Activated CD8-positive, alpha-beta T cell treated with anti-CD3 and anti-CD28 coated beads, Interleukin-2, amount 10 ng/mL, durations not matched to agents 7 days and 5 days (primary cell): ENCODE data around the gene CTNNA1. TPM values are rescaled to one million over a fixed set of nuclear protein-coding genes. Genes with fewer than 3 reads are reported as not detected.

Experiments used
- ATAC-seq: fragments of 150-1000 bp; cut with Tn5 transposase; one replicate; pipeline ENCODE4 v1.10.0; 2021; ENCODE audit warnings: moderate library complexity
- CTCF ChIA-PET: fragments of 350-600 bp; sonication (Branson Sonifier 250); formaldehyde crosslinking; loops from one replicate; lab custom pipeline; 2021; ENCODE audit warnings: antibody characterized with exemption; lab: Charles Lee
- POLR2A ChIA-PET: fragments of 350-600 bp; sonication (Branson Sonifier 250); formaldehyde crosslinking; loops from one replicate; lab custom pipeline; 2021; ENCODE audit warnings: antibody characterized with exemption; lab: Charles Lee
- DNase-seq: peaks from one replicate; pipeline ENCODE4 v3.0.0-alpha.2; 2020
- H3K27ac Mint-ChIP-seq: one replicate; pipeline ENCODE4 v1.8.0; 2021; ENCODE audit warnings: mild to moderate bottlenecking, mixed read lengths
- H3K27me3 Mint-ChIP-seq: one replicate; pipeline ENCODE4 v1.8.0; 2021; ENCODE audit warnings: low read depth, mixed read lengths
- H3K36me3 Mint-ChIP-seq: one replicate; pipeline ENCODE4 v1.8.0; 2021; ENCODE audit warnings: low read depth, mixed read lengths
- H3K4me1 Mint-ChIP-seq: one replicate; pipeline ENCODE4 v1.8.0; 2021; ENCODE audit warnings: low read depth, mixed read lengths
- H3K4me3 Mint-ChIP-seq: one replicate; pipeline ENCODE4 v1.8.0; 2021; ENCODE audit warnings: mild to moderate bottlenecking, mixed read lengths
- H3K9me3 Mint-ChIP-seq: one replicate; pipeline ENCODE4 v1.8.0; 2022; ENCODE audit warnings: mixed read lengths; ENCODE audit not compliant: insufficient read depth
- total RNA-seq, 2 experiments: library from RNA; stranded (reverse); gene quantifications; one replicate each; pipeline ENCODE4 v1.2.3, GENCODE V29; 2021

The CTNNA1 gene
- total RNA-seq, 2 experiments from 2014 or later = 22.4 to 22.9 TPM

GRCh38 chr5:138972230-138972629, 219.0 kb downstream of the CTNNA1 start:
- ChIA-PET CTCF (interaction anchor here (1.2 kb wide), 1 partner anchor 9 kb away, joined by 3 read pairs; no protein-coding TSS in a partner anchor), POLR2A (no interaction called here)
- ATAC-seq = no peak
- Mint-ChIP-seq H3K4me1 (peaks cover 17% of the 10 kb centered on the region), H3K9me3 (no peaks in the 10 kb centered on the region), H3K36me3 (no peaks in the 10 kb centered on the region), H3K27ac (no peak overlapping the region), H3K27me3 (no peaks in the 10 kb centered on the region), H3K4me3 (no peak overlapping the region)
- no peak for DNase-seq

- Mint-ChIP-seq H3K27me3 (no peaks in the 10 kb centered on the region), H3K9me3 (no peaks in the 10 kb centered on the region), H3K4me3 (no peak overlapping the region), H3K27ac (no peak overlapping the region), H3K4me1 (peaks cover 23% of the 10 kb centered on the region), H3K36me3 (no peaks in the 10 kb centered on the region)
- CTCF ChIA-PET = no interaction called here
- no peak for DNase-seq
- POLR2A ChIA-PET = no interaction called here
- no peak for ATAC-seq
These were observed 219.6 kb downstream of the CTNNA1 start for GRCh38 chr5:138972836-138973235.

DNA sequence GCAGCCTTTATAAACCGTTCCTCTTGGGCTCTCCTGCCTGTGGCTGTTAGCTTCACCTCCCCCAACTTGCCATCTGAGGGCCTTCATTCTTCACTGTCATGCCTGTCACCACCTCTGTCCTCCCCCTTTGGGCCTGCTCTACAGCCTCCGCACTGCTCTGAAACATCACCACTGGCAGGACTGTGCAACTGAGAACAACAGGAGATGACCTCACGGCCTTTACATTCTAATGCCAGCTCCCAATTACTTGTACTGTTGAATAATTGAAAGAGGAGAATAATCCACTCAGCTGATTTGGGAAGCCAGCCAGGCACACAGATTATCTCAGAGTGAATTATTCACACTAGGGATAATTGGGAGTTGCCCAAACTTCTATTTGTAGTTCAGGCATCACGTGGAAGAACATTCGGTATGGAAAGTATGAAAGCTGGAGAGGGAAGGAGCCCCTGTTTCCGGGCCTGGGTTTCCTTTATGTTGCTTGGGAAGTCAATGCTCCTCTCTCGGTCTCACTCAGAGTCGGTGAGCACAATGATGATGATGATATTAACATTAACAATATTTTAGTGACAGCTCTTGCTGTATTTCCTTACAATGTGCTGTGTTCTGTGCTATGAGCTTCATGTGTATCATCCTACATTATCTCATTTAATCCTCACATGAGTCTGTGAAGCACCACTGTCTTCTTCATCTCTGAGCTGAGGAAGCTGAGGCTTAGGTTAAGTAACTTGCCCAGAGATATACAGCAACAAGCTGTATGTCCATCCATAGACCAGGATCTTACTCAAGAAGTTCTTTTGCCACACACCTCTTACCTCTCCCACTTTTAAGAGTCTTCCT, 221.2 kb downstream of the CTNNA1 start:
- Mint-ChIP-seq H3K9me3 (no peaks in the 10 kb centered on the region), H3K4me3 (no peak overlapping the region), H3K27me3 (no peaks in the 10 kb centered on the region), H3K36me3 (peaks cover 3% of the 10 kb centered on the region), H3K4me1 (peaks cover 34% of the 10 kb centered on the region), H3K27ac (no peak overlapping the region)
- ATAC-seq (no peak), DNase-seq (no peak)
- CTCF ChIA-PET = no interaction called here
- POLR2A ChIA-PET = no interaction called here

DNA sequence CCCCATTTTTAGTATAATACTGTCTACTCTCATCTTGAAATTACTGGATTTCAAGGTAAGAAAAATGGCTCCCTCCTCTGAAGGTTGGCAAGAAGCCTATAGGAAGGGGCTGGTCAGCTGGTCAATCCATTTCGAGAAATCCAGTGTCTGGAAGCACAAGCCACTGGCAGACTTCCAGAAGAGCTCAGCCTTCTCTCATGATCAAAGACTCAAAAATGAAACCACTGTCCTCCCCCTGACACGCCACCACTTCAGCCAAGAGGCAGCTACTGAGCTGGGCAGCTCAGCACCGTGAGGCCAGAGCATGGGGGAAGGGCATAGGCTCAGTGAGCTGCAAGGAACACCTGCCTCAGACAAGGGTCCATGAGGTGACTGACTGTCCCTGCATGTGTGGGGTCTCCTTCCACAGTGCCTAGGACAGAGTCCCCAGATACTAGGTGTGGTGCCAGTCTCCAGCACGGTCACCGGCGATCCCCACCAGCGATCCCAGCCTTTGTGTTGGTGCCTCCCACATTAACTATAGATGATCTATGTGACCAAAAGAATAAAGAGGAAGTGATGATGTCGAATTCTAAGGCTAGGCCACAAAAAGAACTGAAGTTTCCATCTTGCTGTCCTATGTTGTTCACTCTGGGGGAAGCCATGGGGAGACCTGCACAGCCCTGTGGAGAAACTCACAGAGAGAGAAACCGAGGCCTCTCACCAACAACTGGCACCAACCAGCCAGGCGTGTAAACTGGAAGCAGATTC, 222.0 kb downstream of the CTNNA1 start:
- ChIA-PET CTCF (no interaction called here), POLR2A (no interaction called here)
- Mint-ChIP-seq H3K36me3 (peaks cover 6% of the 10 kb centered on the region), H3K4me1 (peaks cover 42% of the 10 kb centered on the region), H3K27ac (no peak overlapping the region), H3K27me3 (no peaks in the 10 kb centered on the region), H3K9me3 (no peaks in the 10 kb centered on the region), H3K4me3 (no peak overlapping the region)
- DNase-seq = no peak
- ATAC-seq = no peak

DNA sequence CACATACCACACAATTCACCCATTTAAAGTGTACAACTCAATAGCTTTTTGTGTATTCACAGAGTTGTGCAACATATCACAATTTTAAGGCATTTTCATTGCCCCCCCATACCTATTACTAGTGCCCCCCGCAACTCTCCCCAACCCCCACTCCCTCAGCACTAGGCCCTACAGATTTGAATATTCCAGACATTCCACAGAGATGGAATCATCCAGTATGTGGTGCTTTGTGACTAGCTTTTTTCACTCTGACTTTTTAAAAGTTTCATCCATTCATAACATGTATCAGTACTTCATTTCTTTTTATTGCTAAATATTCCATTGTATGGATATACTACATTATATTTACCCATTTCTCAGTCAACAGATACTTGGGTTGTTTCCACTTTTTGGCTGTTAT, 224.9 kb downstream of the CTNNA1 start:
- ChIA-PET POLR2A (no interaction called here), CTCF (interaction anchor here (0.9 to 1.6 kb wide), 2 partner anchors 8 to 11 kb away, joined by 3 to 4 read pairs; no protein-coding TSS in a partner anchor)
- no peak for DNase-seq
- no peak overlapping the region for H3K27ac Mint-ChIP-seq
- H3K27me3 Mint-ChIP-seq = no peaks in the 10 kb centered on the region
- no peaks in the 10 kb centered on the region for H3K9me3 Mint-ChIP-seq
- no peak overlapping the region for H3K4me3 Mint-ChIP-seq
- H3K4me1 Mint-ChIP-seq = peaks cover 68% of the 10 kb centered on the region
- ATAC-seq = no peak
- peaks cover 8% of the 10 kb centered on the region for H3K36me3 Mint-ChIP-seq

DNA sequence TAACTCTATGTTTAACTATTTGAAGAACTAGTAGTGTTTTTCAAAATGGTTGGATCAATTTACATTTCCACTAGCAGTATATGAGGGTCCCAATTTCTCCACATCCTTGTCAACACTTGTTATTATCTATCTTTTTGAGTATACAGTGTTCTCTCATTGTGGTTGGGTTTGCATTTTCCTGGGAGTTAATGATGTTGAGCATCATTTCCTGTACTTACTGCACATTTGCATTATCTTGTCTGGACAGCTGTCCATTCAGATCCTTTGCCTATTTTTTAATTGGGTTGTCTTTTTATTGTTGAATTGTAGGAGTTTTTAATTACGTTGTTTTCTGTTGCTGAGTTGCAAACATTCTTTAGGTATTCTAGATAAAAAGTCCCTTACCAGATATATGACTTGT, 225.4 kb downstream of the CTNNA1 start:
- ChIA-PET CTCF (interaction anchor here (0.9 to 1.2 kb wide), 2 partner anchors 8 to 24 kb away, joined by 3 read pairs; no protein-coding TSS in a partner anchor), POLR2A (no interaction called here)
- DNase-seq (no peak), ATAC-seq (no peak)
- H3K36me3 Mint-ChIP-seq = peaks cover 9% of the 10 kb centered on the region
- peak overlapping the region; percentile 33 for H3K27ac Mint-ChIP-seq
- peaks cover 70% of the 10 kb centered on the region for H3K4me1 Mint-ChIP-seq
- no peaks in the 10 kb centered on the region for H3K27me3 Mint-ChIP-seq
- no peaks in the 10 kb centered on the region for H3K9me3 Mint-ChIP-seq
- H3K4me3 Mint-ChIP-seq = no peak overlapping the region

GRCh38 chr5:138979684-138980280, 226.6 kb downstream of the CTNNA1 start:
- H3K27me3 Mint-ChIP-seq = no peaks in the 10 kb centered on the region

GRCh38 chr5:138980441-138980840, 227.2 kb downstream of the CTNNA1 start:
- Mint-ChIP-seq H3K4me3 (peak overlapping the region; percentile 20), H3K27ac (peak overlapping the region; percentile 92), H3K36me3 (peaks cover 10% of the 10 kb centered on the region), H3K9me3 (no peaks in the 10 kb centered on the region), H3K4me1 (peaks cover 78% of the 10 kb centered on the region), H3K27me3 (no peaks in the 10 kb centered on the region)
- DNase-seq (no peak), ATAC-seq (no peak)
- ChIA-PET CTCF (interaction anchor here (1.1 kb wide), 1 partner anchor 9 kb away, joined by 3 read pairs; no protein-coding TSS in a partner anchor), POLR2A (no interaction called here)

More at GRCh38 chr5:138979684-138980280, 226.6 kb downstream of the CTNNA1 start:
- ChIA-PET POLR2A (no interaction called here), CTCF (interaction anchor here (1.2 kb wide), 1 partner anchor 25 kb away, joined by 3 read pairs; no protein-coding TSS in a partner anchor)
- DNase-seq (peak; percentile 75), ATAC-seq (peak; percentile 83)
- Mint-ChIP-seq H3K4me1 (peaks cover 77% of the 10 kb centered on the region), H3K36me3 (peaks cover 10% of the 10 kb centered on the region), H3K4me3 (peak overlapping the region; percentile 20), H3K27ac (peak overlapping the region; percentile 92), H3K9me3 (no peaks in the 10 kb centered on the region)

- Mint-ChIP-seq H3K9me3 (no peaks in the 10 kb centered on the region), H3K36me3 (peaks cover 10% of the 10 kb centered on the region), H3K4me3 (no peak overlapping the region), H3K27me3 (no peaks in the 10 kb centered on the region), H3K27ac (no peak overlapping the region), H3K4me1 (peaks cover 71% of the 10 kb centered on the region)
- ChIA-PET POLR2A (no interaction called here), CTCF (interaction anchor here (1.1 kb wide), 1 partner anchor 9 kb away, joined by 3 read pairs; no protein-coding TSS in a partner anchor)
- no peak for ATAC-seq
- no peak for DNase-seq
These were observed 227.9 kb downstream of the CTNNA1 start for GRCh38 chr5:138981131-138981530.

DNA sequence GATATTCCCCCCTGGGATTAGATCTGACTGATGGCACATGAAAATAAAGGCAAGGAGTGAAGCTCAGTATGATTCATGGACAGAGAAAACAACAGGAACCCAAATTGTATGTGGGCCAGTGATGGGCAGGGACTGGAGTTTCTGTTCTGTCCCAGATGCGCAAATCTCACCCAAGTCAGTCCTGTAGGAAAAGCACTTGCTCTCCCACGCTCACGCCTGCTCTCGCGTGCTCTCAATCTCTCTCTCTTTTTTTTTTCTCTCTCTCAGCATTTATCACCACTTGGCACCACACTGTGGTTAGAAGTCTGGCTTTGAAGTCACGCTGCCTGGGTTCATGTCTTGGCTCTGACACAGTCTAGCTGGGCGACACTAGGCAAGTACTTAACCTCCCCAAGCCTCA, 228.4 kb downstream of the CTNNA1 start:
- ChIA-PET POLR2A (no interaction called here), CTCF (interaction anchor here (1.1 kb wide), 1 partner anchor 10 kb away, joined by 3 read pairs; no protein-coding TSS in a partner anchor)
- peaks cover 10% of the 10 kb centered on the region for H3K36me3 Mint-ChIP-seq
- no peak overlapping the region for H3K4me3 Mint-ChIP-seq
- no peaks in the 10 kb centered on the region for H3K27me3 Mint-ChIP-seq
- DNase-seq = peak; percentile 62
- H3K27ac Mint-ChIP-seq = peak overlapping the region; percentile 53
- peaks cover 71% of the 10 kb centered on the region for H3K4me1 Mint-ChIP-seq
- peak; percentile 48 for ATAC-seq
- no peaks in the 10 kb centered on the region for H3K9me3 Mint-ChIP-seq

- H3K4me3 Mint-ChIP-seq = no peak overlapping the region
- H3K27ac Mint-ChIP-seq = no peak overlapping the region
- no peaks in the 10 kb centered on the region for H3K27me3 Mint-ChIP-seq
- DNase-seq (no peak), ATAC-seq (no peak)
- H3K36me3 Mint-ChIP-seq = peaks cover 7% of the 10 kb centered on the region
- ChIA-PET POLR2A (no interaction called here), CTCF (interaction anchor here (0.6 kb wide), 1 partner anchor 215 kb away, joined by 3 read pairs; no protein-coding TSS in a partner anchor)
- H3K4me1 Mint-ChIP-seq = peaks cover 54% of the 10 kb centered on the region
- H3K9me3 Mint-ChIP-seq = no peaks in the 10 kb centered on the region
These were observed 230.8 kb downstream of the CTNNA1 start for GRCh38 chr5:138983984-138984383.
